Renal pelvis (tissue), 12 donors: ENCODE results near the gene TKTL2. TPM values are rescaled to one million over a fixed set of nuclear protein-coding genes. Genes with fewer than 3 reads are reported as not detected.
A peak's percentile ranks its signal among the peaks of the same experiment; 100 is the strongest.

Experiments
- DNase-seq: peaks from one replicate; pipeline ENCODE4 v3.0.0-alpha.2; 2013
- long read RNA-seq, 16 experiments: transcript quantifications; one replicate each; lab custom pipeline, GENCODE V29; 2026
- polyA plus RNA-seq, 3 donors: library from polyadenylated mRNA; unstranded; fragments of 120-200 nt; gene quantifications; one replicate each; pipeline ENCODE4 v1.2.1, GENCODE V29; 2013; ENCODE audit not compliant: insufficient read length in 3 of 3

Gene TKTL2
- polyA plus RNA-seq: under 1 TPM in 1 of 3 donors, not detected in 2; 0.09 TPM
- long read RNA-seq, donor 1: 0 reads
- long read RNA-seq, donor 2: 0 reads
- long read RNA-seq, donor 3: 0 reads
- long read RNA-seq, donor 4: 0 reads
- long read RNA-seq, donor 5: 0 reads
- long read RNA-seq, donor 6: 0 reads
- long read RNA-seq, donor 7: 0 reads
- long read RNA-seq, donor 8: 0 reads
- long read RNA-seq, donor 9: 0 reads
- long read RNA-seq, donor 10: 0 reads
- long read RNA-seq, donor 11: 0 reads
- long read RNA-seq, donor 12: 0 reads
- long read RNA-seq, donor 13: 0 reads
- long read RNA-seq, donor 14: 0 reads
- long read RNA-seq, donor 15: 0 reads
- long read RNA-seq, donor 16: 0 reads

- no peak for DNase-seq
These were observed at the start of gene TKTL2 for GRCh38 chr4:163473576-163473975. Gene TKTL2 (minus strand): TSS chr4:163473754. CDS start chr4:163473734, 20 bp downstream.

DNA sequence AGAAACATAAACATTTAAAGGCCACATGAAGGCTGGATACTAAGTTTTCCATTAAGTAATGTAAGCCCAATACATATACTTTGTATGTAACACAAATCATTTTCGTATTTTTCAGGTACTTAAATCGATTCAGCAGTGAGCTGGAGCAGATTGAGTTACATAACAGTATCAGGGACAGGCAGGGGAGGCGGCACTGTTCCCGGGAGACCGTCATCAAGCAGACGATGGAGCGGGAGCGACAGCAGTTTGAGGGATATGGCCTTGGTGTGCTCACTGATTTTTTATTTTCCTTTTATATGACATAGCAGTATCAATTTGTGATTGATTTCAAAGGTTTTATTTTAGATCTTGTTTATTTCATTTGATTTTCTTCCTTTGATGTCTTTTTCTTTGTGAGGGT, 41.6 kb upstream of the TKTL2 start:
- no peak for DNase-seq

- no peak for DNase-seq
These were observed 31.8 kb upstream of the TKTL2 start for GRCh38 chr4:163505374-163505773.

- DNase-seq: peak; percentile 30
These were observed 27.0 kb upstream of the TKTL2 start for GRCh38 chr4:163500586-163500985.

GRCh38 chr4:163495900-163496299, 22.3 kb upstream of the TKTL2 start:
- DNase-seq: no peak

DNA sequence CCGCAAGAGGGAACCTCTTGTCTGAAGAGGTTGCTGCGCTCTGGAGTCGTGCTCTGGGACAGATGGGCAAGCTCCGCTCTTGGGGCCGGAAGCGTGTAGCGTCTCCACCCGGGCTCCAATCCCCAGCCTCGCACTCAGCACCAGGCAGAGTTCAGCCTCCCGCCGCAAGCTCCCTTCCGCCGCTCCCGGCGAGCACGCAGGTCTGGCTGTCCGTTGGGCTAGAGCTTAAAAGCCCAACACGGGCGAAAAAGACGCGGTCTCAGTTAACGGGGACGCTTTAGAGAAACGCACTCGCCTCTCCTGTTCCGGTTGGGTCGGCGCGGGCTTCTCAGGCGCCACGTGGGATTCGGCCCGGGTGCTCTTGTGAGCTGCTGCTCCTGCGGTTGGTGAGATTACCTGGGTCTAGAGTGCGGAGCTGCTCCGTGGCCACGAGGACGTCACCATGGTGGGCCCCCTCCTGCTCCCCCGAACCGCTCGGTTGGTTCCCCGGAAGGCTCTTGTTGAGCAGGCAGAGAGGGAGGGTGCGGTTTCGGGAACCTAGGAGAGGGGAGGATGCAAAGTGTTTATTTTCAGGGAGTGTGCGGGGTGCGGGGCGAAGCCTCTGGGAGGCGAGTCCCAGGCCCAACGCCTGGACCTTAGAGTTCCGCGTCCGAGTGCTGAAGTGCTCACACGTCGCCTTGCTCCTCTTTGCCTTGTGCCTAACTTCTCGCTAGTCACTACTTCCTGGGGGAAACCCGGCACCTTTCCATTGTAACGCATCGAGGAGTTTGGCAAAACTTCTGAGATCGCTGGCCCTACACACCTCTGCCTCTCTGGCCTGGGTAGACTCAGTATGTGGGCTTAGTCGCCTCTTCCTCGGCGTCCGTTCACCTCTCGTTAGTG, 21.0 kb upstream of the TKTL2 start, which contains the start of gene TMA16:
Gene TMA16 (plus strand): TSS at position 331 of the 882 bp plus-strand sequence. CDS start 112 bp downstream, at position 443.
- DNase-seq: peak; percentile 91

DNA sequence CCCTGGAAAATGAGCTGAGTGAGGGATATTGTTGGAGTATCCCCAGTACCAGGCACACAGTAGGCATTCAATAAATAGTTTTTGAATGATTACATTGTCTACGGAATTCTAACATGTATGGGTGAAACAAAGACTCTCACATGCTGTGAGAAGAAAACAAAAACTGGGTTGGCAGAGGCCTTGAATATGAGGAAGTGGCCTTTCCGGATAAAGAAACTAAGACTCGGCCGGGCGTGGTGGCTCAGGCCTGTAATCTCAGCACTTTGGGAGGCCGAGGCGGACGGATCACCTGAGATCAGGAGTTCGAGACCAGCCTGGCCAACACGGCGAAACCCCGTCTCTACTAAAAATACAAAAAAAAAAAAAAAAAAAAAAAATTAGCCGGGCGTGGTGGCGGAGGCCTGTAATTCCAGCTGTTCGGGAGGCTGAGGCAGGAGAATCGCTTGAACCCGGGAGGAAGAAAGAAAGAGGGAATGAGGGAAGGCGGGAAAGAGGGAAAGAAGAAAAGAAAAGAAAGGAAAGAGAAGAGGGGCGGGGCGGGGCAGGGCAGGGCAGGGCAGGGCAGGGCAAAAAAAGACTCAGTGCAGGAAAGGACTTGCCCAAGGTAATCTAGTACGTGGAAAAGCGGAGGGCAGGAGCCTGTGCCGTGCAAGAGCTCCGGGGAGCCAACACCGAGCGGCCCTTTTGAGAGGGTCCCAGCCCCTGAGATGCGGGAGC, 20.2 kb upstream of the TKTL2 start:
- no peak for DNase-seq

GRCh38 chr4:163492951-163493504, 19.5 kb upstream of the TKTL2 start:
- DNase-seq: no peak

GRCh38 chr4:163489929-163490328, 16.4 kb upstream of the TKTL2 start:
- no peak for DNase-seq

- DNase-seq: no peak
These were observed 12.8 kb upstream of the TKTL2 start for GRCh38 chr4:163486321-163486720.

GRCh38 chr4:163485589-163485988, 12.0 kb upstream of the TKTL2 start:
- DNase-seq: no peak

GRCh38 chr4:163484906-163485305, 11.4 kb upstream of the TKTL2 start:
- peak; percentile 45 for DNase-seq

- no peak for DNase-seq
These were observed 8.6 kb upstream of the TKTL2 start for GRCh38 chr4:163482190-163482589.

DNA sequence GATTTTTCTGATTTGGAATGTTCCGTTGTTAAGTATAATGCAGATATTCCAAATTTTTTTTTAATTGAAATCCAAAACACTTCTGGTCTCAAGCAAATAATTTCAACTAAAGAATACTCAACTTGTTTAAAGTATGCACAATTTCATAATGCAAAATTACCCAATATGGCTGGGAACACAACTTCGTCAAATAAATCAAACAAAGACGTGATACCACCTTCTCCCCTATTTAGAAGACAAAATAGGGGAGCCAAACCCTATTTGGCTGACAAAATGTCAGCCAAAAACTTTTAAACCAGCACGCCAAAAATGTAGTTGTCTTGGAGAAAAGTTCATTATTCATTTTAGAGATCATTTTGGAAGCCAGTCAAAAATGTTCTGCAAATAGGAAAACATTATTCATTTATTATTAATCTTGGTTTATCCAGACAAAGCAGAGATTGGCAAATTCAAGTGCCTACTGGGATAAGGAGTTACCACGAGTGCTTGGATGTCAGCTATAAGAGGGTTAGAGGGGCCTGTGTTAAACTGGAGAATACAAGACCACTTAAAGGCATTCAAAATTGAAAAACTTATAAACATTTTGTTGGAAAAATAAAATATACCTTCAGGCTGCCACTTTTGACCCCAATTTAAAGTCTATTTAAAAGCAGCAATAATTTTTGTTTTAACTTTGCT, 3.3 kb upstream of the TKTL2 start:
- DNase-seq: no peak

GRCh38 chr4:163474027-163474426, 473 bp upstream of the TKTL2 start:
- DNase-seq: no peak

DNA sequence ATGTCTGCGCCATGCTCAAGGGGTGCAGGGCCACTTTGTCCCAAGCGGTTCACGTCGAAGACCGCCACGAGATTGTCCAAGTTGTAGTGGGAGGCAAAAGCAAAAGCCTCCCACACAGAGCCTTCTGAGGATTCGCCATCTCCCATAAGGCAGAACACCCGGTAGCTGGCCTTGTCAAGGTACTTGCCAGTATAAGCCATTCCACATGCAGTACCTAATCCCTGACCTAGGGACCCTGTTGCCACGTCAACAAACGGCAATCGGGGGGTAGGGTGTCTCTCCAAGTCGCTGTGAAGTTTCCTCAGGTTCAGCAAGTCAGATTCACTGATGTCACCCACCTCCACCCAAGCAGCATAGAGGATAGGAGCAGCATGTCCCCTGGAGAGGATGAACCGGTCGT, 424 bp downstream of the TKTL2 start:
- DNase-seq: no peak

DNA sequence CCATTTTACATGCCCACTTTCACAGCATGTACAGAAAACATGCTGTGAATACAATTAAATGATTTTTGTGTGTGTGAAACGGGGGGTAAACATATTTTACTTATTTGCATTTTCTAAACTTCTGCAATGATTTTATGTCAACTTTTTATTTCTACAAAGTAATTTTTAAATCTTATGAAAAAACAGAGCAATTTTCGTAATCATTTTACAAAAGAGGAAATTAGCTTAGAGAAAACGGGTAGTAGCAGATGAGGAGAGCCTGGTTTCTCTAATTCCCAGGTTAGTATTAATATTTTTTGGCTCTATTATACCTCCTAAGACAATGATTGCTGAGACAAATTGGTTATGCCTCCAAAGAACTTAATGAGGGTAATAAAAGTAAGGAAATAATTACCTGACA, 3.2 kb downstream of the TKTL2 start:
- DNase-seq: no peak

DNA sequence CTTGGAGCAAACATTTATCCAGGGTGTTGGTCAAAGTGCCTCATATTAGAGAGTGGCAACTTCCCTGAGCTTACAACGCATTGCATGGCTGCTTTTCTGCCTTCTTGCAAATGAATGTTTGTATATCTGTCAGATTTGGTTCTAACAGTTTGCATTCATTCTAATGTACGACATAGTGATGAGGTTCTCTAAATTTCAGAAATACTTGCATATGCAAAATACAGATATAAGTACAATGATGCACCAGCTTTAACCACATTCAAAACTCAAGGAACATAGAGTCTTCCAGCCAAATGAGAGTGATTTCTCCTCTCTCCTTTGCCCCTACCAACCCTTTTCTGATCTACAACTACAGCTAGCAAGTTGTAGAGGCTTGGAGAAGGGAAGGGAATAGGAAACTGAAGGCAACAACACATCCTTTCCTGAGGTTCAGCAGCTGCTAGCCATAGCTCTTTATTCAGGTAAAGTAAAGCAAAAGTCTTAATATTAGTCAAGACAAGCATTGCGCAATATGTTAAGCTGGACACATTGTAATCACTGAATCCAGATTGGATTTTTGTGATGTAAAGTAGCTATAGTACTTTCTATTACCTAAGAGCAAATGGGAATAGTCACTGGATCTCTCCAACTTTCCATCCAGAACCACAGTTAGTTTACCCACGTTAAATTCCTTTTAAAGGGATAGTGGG, 6.3 kb downstream of the TKTL2 start:
- DNase-seq: no peak

GRCh38 chr4:163462556-163462955, 11.0 kb downstream of the TKTL2 start:
- no peak for DNase-seq

DNA sequence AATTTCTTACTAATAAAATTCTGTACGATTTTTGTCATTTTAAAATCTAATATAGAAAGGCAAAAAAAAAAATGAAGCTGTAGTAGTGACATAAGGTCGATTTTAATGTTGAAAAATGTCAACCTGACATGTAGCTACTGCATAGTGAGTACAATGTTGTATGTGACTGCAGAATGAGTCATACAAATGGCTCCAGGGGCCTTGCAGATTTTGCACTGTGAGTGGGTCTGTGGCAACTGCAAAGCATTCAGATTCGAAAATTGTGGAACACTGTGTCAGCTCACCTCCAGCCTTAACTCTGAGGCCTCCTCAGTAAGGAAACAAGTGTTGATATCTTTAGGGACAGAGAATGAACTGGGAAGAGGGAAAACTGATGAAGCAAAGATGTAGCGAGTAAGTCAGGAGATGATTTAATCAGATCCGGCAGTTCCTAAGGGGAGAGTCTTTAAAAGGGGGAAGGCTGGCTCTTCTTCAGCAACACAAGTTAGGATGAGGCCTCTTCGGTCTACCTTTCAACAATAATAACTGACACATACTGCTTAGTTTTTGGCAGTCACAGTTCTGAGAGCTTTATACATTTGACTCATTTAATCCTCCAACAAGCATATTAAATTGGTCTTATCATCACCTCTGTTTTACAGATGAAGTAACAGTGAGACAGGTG, 24.9 kb downstream of the TKTL2 start:
- no peak for DNase-seq
